ENCODE results near the gene VAV1. TPM values are rescaled to one million over a fixed set of nuclear protein-coding genes. Genes with fewer than 3 reads are reported as not detected.

The VAV1 gene
- total and polyA plus RNA-seq, 2 of the 13 experiments (the other 11 are each of a cell fraction or from before 2014, with no cell fraction given): not detected

DNA sequence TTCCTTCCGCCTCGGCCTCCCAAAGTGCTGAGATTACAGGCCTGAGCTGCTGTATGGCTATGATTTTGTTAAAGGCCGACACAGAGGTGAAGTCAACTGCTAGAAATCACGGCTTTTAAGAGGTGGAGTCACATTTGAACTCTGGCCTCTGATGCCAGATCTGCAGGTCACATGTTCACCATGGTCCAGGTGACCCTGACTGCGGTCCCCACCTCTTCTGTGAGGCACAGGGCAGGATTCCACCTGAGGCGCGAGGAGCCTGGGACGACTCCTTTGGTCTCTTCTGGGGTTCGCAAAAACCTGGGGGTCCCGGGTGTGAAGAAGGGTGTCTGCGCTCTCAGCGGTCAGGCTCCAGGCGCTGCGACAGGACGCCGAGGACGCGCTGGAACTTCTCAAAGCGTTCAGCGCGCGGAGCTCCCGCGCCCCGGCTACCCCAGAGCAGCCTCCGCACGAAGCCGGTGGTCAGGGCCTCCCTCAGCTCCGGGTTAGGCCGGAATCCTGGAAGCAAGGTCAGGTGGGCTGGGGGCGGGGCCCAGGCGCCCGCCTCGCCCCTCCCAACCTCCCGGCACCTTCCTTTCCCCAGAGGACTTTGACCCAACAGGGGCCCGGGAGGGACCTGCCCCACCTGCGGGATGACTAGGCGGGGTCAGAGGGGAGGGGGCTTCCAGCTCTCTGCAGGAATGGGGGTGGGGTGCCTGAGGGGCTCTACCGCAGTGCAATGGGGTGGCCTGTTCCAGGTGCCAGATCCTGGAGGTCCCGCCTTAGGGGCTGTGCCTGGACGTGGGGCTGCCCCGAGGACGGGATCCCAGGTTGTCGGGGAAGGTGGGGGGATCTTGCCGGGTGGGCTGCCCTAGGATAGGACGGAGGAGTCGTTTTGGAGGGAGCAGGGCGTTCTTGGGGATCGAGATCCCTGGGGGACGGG is 20.0 kb upstream of the VAV1 start (continued):
- TF ChIP-seq, protein P1, sequence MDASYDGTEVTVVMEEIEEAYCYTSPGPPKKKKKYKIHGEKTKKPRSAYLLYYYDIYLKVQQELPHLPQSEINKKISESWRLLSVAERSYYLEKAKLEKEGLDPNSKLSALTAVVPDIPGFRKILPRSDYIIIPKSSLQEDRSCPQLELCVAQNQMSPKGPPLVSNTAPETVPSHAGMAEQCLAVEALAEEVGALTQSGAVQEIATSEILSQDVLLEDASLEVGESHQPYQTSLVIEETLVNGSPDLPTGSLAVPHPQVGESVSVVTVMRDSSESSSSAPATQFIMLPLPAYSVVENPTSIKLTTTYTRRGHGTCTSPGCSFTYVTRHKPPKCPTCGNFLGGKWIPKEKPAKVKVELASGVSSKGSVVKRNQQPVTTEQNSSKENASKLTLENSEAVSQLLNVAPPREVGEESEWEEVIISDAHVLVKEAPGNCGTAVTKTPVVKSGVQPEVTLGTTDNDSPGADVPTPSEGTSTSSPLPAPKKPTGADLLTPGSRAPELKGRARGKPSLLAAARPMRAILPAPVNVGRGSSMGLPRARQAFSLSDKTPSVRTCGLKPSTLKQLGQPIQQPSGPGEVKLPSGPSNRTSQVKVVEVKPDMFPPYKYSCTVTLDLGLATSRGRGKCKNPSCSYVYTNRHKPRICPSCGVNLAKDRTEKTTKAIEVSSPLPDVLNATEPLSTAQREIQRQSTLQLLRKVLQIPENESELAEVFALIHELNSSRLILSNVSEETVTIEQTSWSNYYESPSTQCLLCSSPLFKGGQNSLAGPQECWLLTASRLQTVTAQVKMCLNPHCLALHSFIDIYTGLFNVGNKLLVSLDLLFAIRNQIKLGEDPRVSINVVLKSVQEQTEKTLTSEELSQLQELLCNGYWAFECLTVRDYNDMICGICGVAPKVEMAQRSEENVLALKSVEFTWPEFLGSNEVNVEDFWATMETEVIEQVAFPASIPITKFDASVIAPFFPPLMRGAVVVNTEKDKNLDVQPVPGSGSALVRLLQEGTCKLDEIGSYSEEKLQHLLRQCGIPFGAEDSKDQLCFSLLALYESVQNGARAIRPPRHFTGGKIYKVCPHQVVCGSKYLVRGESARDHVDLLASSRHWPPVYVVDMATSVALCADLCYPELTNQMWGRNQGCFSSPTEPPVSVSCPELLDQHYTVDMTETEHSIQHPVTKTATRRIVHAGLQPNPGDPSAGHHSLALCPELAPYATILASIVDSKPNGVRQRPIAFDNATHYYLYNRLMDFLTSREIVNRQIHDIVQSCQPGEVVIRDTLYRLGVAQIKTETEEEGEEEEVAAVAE (CRISPR knock-in tag; IDR thresholded peaks at IDR 0.05; ENCODE audit: borderline replicate concordance): peak; percentile 84
- TF ChIP-seq ZNF317 (CRISPR knock-in tag; IDR thresholded peaks at IDR 0.05) (peak; percentile 79), ZNF776 (CRISPR knock-in tag; IDR thresholded peaks at IDR 0.05) (peak; percentile 89), ZNF24 (IDR thresholded peaks at IDR 0.05) (no peak), NFRKB (IDR thresholded peaks at IDR 0.05) (no peak), ZFX (CRISPR knock-in tag; IDR thresholded peaks at IDR 0.05; ENCODE audit: low read depth) (peak; percentile 77), ZNF33A (CRISPR knock-in tag; IDR thresholded peaks at IDR 0.05; ENCODE audit: borderline replicate concordance) (no peak), ELF3 (CRISPR knock-in tag; IDR thresholded peaks at IDR 0.05) (no peak)
- TF ChIP-seq, protein P2, sequence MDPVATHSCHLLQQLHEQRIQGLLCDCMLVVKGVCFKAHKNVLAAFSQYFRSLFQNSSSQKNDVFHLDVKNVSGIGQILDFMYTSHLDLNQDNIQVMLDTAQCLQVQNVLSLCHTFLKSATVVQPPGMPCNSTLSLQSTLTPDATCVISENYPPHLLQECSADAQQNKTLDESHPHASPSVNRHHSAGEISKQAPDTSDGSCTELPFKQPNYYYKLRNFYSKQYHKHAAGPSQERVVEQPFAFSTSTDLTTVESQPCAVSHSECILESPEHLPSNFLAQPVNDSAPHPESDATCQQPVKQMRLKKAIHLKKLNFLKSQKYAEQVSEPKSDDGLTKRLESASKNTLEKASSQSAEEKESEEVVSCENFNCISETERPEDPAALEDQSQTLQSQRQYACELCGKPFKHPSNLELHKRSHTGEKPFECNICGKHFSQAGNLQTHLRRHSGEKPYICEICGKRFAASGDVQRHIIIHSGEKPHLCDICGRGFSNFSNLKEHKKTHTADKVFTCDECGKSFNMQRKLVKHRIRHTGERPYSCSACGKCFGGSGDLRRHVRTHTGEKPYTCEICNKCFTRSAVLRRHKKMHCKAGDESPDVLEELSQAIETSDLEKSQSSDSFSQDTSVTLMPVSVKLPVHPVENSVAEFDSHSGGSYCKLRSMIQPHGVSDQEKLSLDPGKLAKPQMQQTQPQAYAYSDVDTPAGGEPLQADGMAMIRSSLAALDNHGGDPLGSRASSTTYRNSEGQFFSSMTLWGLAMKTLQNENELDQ (CRISPR knock-in tag; IDR thresholded peaks at IDR 0.05; ENCODE audit: borderline replicate concordance): no peak
- TF ChIP-seq, protein P3, sequence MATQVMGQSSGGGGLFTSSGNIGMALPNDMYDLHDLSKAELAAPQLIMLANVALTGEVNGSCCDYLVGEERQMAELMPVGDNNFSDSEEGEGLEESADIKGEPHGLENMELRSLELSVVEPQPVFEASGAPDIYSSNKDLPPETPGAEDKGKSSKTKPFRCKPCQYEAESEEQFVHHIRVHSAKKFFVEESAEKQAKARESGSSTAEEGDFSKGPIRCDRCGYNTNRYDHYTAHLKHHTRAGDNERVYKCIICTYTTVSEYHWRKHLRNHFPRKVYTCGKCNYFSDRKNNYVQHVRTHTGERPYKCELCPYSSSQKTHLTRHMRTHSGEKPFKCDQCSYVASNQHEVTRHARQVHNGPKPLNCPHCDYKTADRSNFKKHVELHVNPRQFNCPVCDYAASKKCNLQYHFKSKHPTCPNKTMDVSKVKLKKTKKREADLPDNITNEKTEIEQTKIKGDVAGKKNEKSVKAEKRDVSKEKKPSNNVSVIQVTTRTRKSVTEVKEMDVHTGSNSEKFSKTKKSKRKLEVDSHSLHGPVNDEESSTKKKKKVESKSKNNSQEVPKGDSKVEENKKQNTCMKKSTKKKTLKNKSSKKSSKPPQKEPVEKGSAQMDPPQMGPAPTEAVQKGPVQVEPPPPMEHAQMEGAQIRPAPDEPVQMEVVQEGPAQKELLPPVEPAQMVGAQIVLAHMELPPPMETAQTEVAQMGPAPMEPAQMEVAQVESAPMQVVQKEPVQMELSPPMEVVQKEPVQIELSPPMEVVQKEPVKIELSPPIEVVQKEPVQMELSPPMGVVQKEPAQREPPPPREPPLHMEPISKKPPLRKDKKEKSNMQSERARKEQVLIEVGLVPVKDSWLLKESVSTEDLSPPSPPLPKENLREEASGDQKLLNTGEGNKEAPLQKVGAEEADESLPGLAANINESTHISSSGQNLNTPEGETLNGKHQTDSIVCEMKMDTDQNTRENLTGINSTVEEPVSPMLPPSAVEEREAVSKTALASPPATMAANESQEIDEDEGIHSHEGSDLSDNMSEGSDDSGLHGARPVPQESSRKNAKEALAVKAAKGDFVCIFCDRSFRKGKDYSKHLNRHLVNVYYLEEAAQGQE (IDR thresholded peaks at IDR 0.05; ENCODE audit: borderline replicate concordance in 1 of 2, low read depth in 1 of 2, low read length in 2 of 2): 0 out of 4 replicates have a peak, but pooled peaks of 1 of the 2 experiments have one; percentile 5
- TF ChIP-seq, protein P4, sequence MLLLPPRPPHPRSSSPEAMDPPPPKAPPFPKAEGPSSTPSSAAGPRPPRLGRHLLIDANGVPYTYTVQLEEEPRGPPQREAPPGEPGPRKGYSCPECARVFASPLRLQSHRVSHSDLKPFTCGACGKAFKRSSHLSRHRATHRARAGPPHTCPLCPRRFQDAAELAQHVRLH (CRISPR knock-in tag; IDR thresholded peaks at IDR 0.05; ENCODE audit: borderline replicate concordance, low read depth): peak; percentile 44; the same call in 1 of the 2 replicates
- TF ChIP-seq, protein P5, sequence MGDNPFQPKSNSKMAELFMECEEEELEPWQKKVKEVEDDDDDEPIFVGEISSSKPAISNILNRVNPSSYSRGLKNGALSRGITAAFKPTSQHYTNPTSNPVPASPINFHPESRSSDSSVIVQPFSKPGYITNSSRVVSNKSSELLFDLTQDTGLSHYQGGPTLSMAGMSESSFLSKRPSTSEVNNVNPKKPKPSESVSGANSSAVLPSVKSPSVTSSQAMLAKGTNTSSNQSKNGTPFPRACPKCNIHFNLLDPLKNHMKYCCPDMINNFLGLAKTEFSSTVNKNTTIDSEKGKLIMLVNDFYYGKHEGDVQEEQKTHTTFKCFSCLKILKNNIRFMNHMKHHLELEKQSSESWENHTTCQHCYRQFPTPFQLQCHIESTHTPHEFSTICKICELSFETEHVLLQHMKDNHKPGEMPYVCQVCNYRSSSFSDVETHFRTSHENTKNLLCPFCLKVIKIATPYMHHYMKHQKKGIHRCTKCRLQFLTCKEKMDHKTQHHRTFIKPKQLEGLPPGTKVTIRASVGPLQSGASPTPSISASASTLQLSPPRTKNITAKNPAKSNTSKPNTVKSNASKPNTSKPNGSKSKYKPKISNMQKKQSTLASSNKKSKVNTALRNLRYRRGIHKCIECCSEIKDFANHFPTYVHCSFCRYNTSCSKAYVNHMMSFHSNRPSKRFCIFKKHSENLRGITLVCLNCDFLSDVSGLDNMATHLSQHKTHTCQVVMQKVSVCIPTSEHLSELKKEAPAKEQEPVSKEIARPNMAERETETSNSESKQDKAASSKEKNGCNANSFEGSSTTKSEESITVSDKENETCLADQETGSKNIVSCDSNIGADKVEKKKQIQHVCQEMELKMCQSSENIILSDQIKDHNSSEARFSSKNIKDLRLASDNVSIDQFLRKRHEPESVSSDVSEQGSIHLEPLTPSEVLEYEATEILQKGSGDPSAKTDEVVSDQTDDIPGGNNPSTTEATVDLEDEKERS (CRISPR knock-in tag; IDR thresholded peaks at IDR 0.05): 0 out of 2 replicates have a peak, but pooled peaks have one; percentile 22
